ENCODE measurements around the gene MPP4. TPM values are rescaled to one million over a fixed set of nuclear protein-coding genes. Genes with fewer than 3 reads are reported as not detected.
"Not testable (repeated sequence)": the region's sequence is repeated elsewhere in the genome, so short reads cannot be mapped to it uniquely, and the experiment has no call there.

Gene MPP4
- total RNA-seq, 2 experiments from 2014 or later = not detected

DNA sequence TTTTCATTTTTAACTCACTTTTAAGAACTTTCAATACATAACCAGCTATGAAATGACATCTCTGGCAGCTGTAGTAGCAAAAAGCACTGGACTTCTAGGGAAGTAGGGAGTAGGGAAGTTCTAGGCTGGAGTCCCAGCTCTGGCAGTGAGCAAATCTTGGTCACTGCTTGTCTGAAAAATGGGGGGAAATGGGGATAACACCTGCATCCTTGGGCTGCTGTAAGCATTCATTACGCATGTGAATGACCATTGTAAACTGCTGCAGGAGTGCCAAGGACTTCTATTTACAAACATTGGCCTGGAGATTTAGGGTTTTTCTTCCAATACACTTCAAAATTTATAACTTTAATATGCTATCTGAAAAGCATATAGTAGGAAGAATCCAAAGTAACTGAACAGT lies 972 bp upstream of the MPP4 start:
- ATAC-seq (ENCODE audit: low read depth) (no peak), DNase-seq (no peak)
- Mint-ChIP-seq H3K27me3 (no peaks in the 10 kb centered on the region), H3K27ac (no peak overlapping the region), H3K4me1 (peaks cover 2% of the 10 kb centered on the region), H3K4me3 (no peak overlapping the region), H3K9me3 (no peaks in the 10 kb centered on the region), H3K36me3 (peaks cover 6% of the 10 kb centered on the region)
- POLR2A ChIA-PET = no interaction called here

DNA sequence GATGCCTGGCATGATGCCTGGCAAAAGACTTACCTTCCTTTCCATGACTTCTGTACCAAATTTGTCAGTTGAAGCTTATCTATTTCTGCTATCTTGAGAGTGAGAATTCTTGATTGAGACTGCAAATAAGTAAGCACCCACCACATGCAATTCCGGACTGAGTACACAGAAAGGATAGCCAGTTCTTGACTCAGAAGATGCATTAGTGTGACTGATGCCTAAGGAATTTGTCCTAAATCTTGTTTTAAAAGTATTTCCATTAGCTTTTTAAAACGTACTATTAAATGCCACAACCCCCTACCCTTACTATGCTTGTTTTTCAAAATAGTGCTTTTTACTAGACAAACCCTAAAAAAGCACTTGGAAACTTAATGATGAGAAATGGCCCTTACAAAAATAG lies 545 bp downstream of the MPP4 start:
- Mint-ChIP-seq H3K9me3 (no peaks in the 10 kb centered on the region), H3K4me3 (no peak overlapping the region), H3K27me3 (peaks cover under 1% of the 10 kb centered on the region), H3K36me3 (peaks cover 2% of the 10 kb centered on the region), H3K4me1 (no peaks in the 10 kb centered on the region), H3K27ac (no peak overlapping the region)
- POLR2A ChIA-PET = no interaction called here
- DNase-seq (no peak), ATAC-seq (ENCODE audit: low read depth) (no peak)

DNA sequence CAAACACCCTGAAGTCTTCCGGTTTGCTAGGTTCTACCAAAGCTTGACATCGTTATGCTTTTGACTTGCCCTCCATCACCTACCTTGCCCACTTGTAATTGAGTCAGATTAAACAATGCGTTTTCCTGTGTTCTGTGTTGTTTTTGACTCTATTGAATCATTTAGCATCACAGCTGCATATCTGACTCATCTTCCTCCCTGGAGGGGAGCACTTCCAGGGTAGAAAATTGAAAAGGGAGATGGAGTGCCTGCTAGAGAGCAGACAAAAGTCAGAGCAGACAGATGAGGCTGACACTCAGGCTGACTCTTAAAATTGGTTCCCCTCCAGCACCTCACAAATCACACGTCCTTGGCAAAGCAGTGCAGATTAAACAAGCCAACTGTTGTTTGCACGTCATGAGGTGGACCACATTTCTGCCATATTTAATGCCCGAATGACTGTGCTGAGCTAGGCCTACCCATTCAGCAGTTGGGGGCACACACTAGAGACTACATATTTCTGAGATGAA lies 2.2 kb downstream of the MPP4 start:
- no peak overlapping the region for H3K27ac Mint-ChIP-seq
- H3K9me3 Mint-ChIP-seq = no peaks in the 10 kb centered on the region
- POLR2A ChIA-PET = no interaction called here
- no peaks in the 10 kb centered on the region for H3K4me1 Mint-ChIP-seq
- H3K27me3 Mint-ChIP-seq = peaks cover 2% of the 10 kb centered on the region
- H3K4me3 Mint-ChIP-seq = no peak overlapping the region
- ATAC-seq (ENCODE audit: low read depth) (no peak), DNase-seq (no peak)
- H3K36me3 Mint-ChIP-seq = peaks cover 2% of the 10 kb centered on the region

DNA sequence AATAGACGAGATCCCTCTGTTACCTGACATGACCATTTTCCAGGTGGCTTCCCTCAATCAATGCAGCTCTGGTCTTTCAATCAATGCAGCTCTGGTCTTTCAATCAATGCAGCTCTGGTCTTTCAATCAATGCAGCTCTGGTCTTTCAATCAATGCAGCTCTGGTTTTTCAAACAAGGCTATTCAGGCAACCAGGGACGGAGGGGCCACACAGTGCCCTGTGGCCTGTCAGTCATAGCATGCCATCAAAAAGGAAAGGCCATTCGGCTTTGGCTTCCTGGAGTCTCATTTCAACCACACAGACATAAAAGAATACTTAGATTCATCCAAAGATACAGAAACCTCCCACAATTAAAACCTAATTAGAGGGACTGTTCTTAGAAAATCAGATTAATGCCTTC lies 13.3 kb downstream of the MPP4 start:
- POLR2A ChIA-PET = no interaction called here
- H3K27me3 Mint-ChIP-seq = peaks cover 22% of the 10 kb centered on the region
- no peak overlapping the region for H3K27ac Mint-ChIP-seq
- no peaks in the 10 kb centered on the region for H3K4me1 Mint-ChIP-seq
- ATAC-seq (ENCODE audit: low read depth) (no peak), DNase-seq (no peak)
- no peaks in the 10 kb centered on the region for H3K36me3 Mint-ChIP-seq
- H3K4me3 Mint-ChIP-seq = no peak overlapping the region
- peaks cover 3% of the 10 kb centered on the region for H3K9me3 Mint-ChIP-seq

DNA sequence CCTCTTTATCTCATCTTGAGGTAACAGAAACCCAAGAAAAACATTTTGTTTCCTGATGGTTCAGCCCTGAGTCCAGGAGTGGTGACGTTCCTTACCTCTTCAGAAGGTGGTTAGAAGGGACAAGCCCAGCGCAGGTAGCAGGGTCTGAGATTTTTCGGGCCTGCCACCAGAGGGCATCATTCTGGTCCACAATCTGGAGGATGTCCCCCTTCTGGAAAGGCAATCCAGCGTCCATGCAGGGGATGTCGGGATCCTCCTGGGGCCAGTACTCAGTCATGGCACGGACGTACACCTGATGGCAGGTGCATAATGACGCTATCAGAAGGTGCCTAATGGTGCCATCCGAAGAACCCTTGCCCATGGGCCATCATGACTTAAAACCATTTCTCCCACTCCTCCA lies 17.7 kb downstream of the MPP4 start:
- Mint-ChIP-seq H3K27ac (no peak overlapping the region), H3K36me3 (no peaks in the 10 kb centered on the region), H3K4me1 (no peaks in the 10 kb centered on the region), H3K27me3 (peaks cover 17% of the 10 kb centered on the region), H3K9me3 (peaks cover 3% of the 10 kb centered on the region), H3K4me3 (no peak overlapping the region)
- no peak for DNase-seq
- ATAC-seq (ENCODE audit: low read depth) = no peak
- POLR2A ChIA-PET = no interaction called here

DNA sequence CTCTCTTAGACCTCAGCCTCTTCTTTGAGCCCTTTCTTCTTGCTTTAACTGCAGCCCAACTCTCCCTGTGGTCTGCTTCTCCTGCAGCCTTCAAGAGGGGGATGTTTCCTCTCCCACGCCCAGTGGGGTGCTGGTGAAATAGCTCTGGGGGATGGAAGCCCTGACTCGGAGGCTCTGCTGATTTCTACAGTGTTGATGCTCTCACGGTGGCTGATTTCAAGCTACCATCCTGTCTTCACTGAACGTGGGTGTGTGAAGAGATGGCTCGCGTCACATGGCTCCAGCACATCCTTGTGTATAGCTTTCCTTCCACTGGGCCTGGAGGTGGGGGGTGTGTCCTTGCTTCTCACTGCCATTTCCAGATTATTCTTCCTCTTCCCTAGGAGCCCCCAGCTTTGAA lies 20.0 kb downstream of the MPP4 start:
- Mint-ChIP-seq H3K36me3 (no peaks in the 10 kb centered on the region), H3K4me1 (peaks cover 4% of the 10 kb centered on the region), H3K27ac (no peak overlapping the region), H3K4me3 (no peak overlapping the region), H3K27me3 (peaks cover 9% of the 10 kb centered on the region), H3K9me3 (peaks cover 3% of the 10 kb centered on the region)
- ATAC-seq (ENCODE audit: low read depth) (no peak), DNase-seq (no peak)
- POLR2A ChIA-PET = no interaction called here

DNA sequence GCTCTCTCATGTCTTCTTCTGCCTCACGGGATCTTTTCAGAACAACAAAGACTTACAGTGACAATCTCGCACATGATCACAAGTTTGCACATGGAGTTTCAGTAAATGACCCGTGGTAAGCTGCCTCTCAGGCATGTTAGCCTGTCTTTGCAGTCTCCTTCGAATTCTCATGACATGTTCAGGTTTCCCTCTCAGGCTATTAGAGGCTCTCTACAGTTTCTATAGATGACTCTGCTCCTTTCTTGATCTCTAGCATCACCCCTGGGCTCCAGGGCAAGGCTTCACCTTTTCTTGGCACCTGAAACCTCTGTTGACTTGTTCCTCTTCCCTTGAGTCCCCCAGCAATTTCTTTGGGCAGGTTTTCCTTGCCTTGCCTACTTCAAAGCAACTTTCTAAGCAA lies 23.0 kb downstream of the MPP4 start:
- Mint-ChIP-seq H3K4me1 (peaks cover 4% of the 10 kb centered on the region), H3K4me3 (no peak overlapping the region)
- ATAC-seq (ENCODE audit: low read depth) = no peak

DNA sequence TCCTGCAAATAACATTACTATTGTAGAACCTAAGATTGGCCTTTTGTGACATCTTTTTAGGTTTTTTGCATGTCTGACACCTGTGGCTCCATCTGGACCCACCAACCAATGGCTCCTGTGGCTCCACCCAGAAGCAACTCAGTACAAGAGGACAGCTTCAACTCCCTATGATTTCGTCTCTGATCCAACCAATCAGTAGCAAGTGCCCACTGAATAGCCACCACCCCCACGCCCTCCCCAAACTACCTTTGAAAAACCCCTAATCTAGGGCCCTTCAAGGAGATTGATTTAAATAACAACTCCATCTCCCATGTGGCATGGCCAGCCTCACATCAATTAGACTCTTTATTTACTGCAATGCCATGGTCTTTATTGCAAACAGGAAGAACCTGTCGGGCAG lies 23.6 kb downstream of the MPP4 start:
- H3K4me1 Mint-ChIP-seq = peaks cover 4% of the 10 kb centered on the region
- H3K27me3 Mint-ChIP-seq = peaks cover 17% of the 10 kb centered on the region
- no peaks in the 10 kb centered on the region for H3K36me3 Mint-ChIP-seq
- no peak for ATAC-seq (ENCODE audit: low read depth)
- POLR2A ChIA-PET = no interaction called here
- H3K27ac Mint-ChIP-seq = no peak overlapping the region
- no peaks in the 10 kb centered on the region for H3K9me3 Mint-ChIP-seq
- no peak overlapping the region for H3K4me3 Mint-ChIP-seq
- no peak for DNase-seq

More for the DNA sequence above, 23.0 kb downstream of the MPP4 start:
- Mint-ChIP-seq H3K9me3 (no peaks in the 10 kb centered on the region), H3K27me3 (peaks cover 13% of the 10 kb centered on the region), H3K27ac (no peak overlapping the region), H3K36me3 (no peaks in the 10 kb centered on the region)
- POLR2A ChIA-PET = no interaction called here
- DNase-seq = no peak

DNA sequence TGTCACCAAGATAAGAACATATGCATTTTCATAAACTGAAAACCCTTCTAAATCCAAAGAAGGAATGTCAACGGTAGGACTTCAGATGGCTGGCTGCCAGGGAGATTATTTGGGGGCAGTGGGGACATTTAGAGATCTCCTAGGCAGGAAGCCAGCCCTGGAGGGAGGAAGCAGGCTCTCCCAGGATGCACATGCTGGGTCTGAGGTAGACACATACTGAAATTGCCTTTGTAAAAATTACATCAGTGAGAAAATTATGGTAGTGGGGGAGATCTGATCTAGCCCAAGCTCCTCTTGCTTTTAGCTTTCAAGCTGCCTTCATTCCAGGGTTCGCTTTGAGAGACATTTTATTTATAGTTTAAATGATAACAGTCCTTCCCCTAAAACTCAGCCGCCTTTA lies 24.1 kb downstream of the MPP4 start:
- DNase-seq = no peak
- peak overlapping the region; percentile 27 for H3K27ac Mint-ChIP-seq
- H3K36me3 Mint-ChIP-seq = no peaks in the 10 kb centered on the region
- H3K9me3 Mint-ChIP-seq = no peaks in the 10 kb centered on the region
- H3K4me3 Mint-ChIP-seq = no peak overlapping the region
- peak; percentile 45 for ATAC-seq (ENCODE audit: low read depth)
- POLR2A ChIA-PET = no interaction called here
- H3K27me3 Mint-ChIP-seq = peaks cover 19% of the 10 kb centered on the region
- H3K4me1 Mint-ChIP-seq = peaks cover 4% of the 10 kb centered on the region

DNA sequence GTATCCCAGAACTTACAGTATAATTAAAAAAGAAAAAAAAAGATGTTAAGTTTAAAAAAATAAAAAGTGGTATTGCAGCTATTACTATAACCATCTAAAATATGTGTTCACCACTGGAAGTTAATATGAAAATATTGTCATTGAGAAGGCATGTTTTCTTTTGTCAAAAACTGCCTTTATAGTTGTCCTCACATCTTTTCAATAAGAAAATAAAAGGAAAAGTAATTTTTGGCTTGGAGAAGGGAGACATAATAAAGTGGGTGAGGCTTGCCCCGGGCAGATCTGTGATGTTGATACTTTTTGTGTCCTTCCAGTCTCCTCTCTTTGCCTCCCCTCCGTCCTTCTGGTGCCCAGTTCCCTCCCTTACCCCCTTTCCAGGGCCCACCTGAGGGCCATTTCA lies 24.9 kb downstream of the MPP4 start:
- H3K4me1 Mint-ChIP-seq = peaks cover 4% of the 10 kb centered on the region
- no peaks in the 10 kb centered on the region for H3K36me3 Mint-ChIP-seq
- H3K27me3 Mint-ChIP-seq = peaks cover 19% of the 10 kb centered on the region
- no peak overlapping the region for H3K4me3 Mint-ChIP-seq
- ATAC-seq (ENCODE audit: low read depth) (no peak), DNase-seq (no peak)
- H3K9me3 Mint-ChIP-seq = no peaks in the 10 kb centered on the region
- no peak overlapping the region for H3K27ac Mint-ChIP-seq
- POLR2A ChIA-PET = no interaction called here

DNA sequence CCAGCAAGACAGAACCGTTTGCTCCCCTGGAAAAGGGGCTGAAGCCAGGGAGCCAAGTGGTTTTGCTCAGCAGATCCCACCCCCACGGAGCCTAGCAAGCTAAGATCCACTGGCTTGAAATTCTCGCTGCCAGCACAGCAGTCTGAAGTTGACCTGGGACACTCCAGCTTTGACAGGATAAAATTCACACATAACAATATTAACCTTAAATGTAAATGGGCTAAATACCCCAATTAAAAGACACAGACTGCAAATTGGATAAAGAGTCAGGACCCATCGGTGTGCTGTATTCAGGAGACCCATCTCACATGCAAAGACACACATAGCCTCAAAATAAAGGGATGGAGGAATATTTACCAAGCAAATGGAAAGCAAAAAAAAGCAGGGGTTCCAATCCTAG lies 27.2 kb downstream of the MPP4 start:
- H3K4me1 Mint-ChIP-seq; H3K4me3 Mint-ChIP-seq; ATAC-seq (ENCODE audit: low read depth); H3K27ac Mint-ChIP-seq; DNase-seq; H3K9me3 Mint-ChIP-seq; POLR2A ChIA-PET; H3K36me3 Mint-ChIP-seq: not testable (repeated sequence)
- peaks cover 19% of the 10 kb centered on the region for H3K27me3 Mint-ChIP-seq

DNA sequence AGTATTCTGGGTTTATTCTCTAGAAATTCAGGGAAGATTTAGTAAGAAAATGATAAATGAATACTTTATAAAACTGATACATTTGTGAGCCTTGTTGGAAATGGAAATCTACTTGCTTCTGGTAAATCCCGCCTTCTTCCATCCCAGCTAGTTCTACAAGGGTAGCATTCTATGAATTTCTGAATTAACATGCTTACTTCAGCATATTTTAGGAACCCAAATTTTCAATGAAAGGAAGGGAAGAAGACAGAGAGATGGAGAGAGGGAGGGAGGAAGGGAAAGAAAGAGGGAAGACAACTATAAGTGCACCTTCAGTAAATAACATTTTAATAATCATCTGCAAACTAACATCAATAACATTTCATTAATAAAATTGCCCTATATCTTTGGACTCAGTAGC lies 28.6 kb downstream of the MPP4 start:
- DNase-seq (no peak), ATAC-seq (ENCODE audit: low read depth) (no peak)
- Mint-ChIP-seq H3K4me1 (peaks cover 4% of the 10 kb centered on the region), H3K36me3 (no peaks in the 10 kb centered on the region), H3K27me3 (peaks cover 19% of the 10 kb centered on the region), H3K4me3 (no peak overlapping the region), H3K27ac (no peak overlapping the region), H3K9me3 (no peaks in the 10 kb centered on the region)
- POLR2A ChIA-PET = no interaction called here

DNA sequence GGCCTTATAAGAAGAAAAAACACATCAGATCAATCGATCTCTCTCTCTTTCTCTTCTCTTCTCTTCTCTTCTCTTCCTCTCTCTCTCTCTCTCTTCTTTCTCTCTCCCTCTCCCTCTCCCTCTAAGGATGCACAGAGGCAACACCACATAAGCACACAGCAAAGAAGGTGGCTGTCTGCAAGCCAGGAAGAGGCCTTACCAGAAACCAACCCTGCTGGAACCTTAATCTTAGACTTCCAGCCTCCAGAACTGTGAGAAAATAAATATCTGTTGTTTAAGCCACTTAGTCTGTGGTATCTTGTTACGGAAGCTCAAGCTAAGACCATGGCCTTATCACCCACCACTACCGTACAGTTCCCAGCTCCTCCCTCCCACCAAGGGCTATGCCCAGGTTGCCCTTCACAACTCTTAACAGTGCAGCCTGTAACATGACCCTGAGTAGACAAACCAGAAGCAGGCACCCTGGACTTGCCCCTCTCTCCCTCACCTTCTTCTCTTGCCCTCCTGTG lies 30.0 kb downstream of the MPP4 start:
- H3K4me1 Mint-ChIP-seq = no peaks in the 10 kb centered on the region
- ATAC-seq (ENCODE audit: low read depth) (no peak), DNase-seq (no peak)
- POLR2A ChIA-PET = no interaction called here
- no peaks in the 10 kb centered on the region for H3K36me3 Mint-ChIP-seq
- no peak overlapping the region for H3K4me3 Mint-ChIP-seq
- peaks cover 19% of the 10 kb centered on the region for H3K27me3 Mint-ChIP-seq
- H3K27ac Mint-ChIP-seq = no peak overlapping the region
- H3K9me3 Mint-ChIP-seq = no peaks in the 10 kb centered on the region

DNA sequence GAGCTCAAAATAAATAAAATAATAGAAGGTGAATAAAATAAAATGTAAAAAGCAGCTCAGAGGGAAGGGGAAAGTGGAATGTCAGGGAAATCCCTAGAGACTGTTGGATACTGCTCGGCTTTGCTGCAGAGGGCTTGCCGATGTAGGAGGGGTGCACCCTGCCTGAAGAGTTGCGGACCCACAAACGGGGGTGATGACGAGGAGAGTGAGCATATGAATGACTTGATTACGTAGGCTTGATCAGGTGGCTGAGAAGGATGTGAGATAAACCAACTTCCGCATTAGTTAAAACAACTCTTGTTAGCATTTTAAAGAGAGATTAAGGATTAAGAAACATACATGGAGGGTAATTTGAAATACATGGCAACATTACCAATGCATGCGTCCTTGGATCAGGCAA lies 34.1 kb downstream of the MPP4 start:
- no peak for DNase-seq
- peaks cover 3% of the 10 kb centered on the region for H3K27me3 Mint-ChIP-seq
- POLR2A ChIA-PET = no interaction called here
- no peak for ATAC-seq (ENCODE audit: low read depth)
- no peaks in the 10 kb centered on the region for H3K9me3 Mint-ChIP-seq
- peaks cover 3% of the 10 kb centered on the region for H3K4me1 Mint-ChIP-seq
- H3K36me3 Mint-ChIP-seq = no peaks in the 10 kb centered on the region
- H3K4me3 Mint-ChIP-seq = no peak overlapping the region
- no peak overlapping the region for H3K27ac Mint-ChIP-seq

DNA sequence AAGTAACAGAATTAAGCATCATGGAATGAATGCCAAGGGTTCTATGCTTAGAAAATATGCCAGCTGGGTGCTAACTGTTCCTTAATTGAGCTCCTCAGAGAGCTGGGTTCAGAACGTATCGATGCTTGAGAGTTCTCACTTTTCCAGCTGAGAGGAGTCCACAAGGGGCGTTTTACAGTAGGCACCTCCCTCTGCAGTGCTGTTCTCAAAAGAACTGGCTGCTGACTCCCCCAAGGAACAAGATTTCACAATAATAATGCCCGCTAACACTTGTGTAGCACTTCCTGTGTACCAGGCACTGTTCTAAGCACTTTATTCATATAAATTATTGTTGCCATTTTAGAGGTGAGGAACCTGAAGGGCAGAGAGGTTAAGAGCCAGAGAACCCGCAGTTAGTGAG lies 37.1 kb downstream of the MPP4 start:
- POLR2A ChIA-PET = no interaction called here
- no peaks in the 10 kb centered on the region for H3K9me3 Mint-ChIP-seq
- DNase-seq (no peak), ATAC-seq (ENCODE audit: low read depth) (no peak)
- H3K4me3 Mint-ChIP-seq = no peak overlapping the region
- no peak overlapping the region for H3K27ac Mint-ChIP-seq
- H3K4me1 Mint-ChIP-seq = peaks cover 3% of the 10 kb centered on the region
- no peaks in the 10 kb centered on the region for H3K36me3 Mint-ChIP-seq
- peaks cover 5% of the 10 kb centered on the region for H3K27me3 Mint-ChIP-seq

All from activated naive CD8-positive, alpha-beta T cell treated with anti-CD3 and anti-CD28 coated beads, Interleukin-2, amount 10 ng/mL, durations not matched to agents 7 days and 5 days (primary cell).